COLO668 (cell line): ENCODE measurements around the gene LFNG.

Experiments
- DNase-seq: peaks from one replicate; lab custom pipeline; 2025; ENCODE audit not compliant: unreplicated experiment; lab: John Stamatoyannopoulos, UW

The LFNG gene

GRCh38 chr7:2566890-2567678, 47.5 kb downstream of the LFNG start:
- DNase-seq = no peak

- peak; percentile 24 for DNase-seq
Observed at GRCh38 chr7:2567679-2568278, 48.2 kb downstream of the LFNG start.

GRCh38 chr7:2568521-2569223, 49.1 kb downstream of the LFNG start:
- no peak for DNase-seq

GRCh38 chr7:2569421-2569820, 49.8 kb downstream of the LFNG start:
- no peak for DNase-seq

- DNase-seq = no peak
Observed at GRCh38 chr7:2570021-2570420, 50.4 kb downstream of the LFNG start.

- DNase-seq = no peak
Observed at GRCh38 chr7:2571409-2571808, 51.8 kb downstream of the LFNG start.

GRCh38 chr7:2572101-2572842, 52.7 kb downstream of the LFNG start:
- no peak for DNase-seq

- no peak for DNase-seq
Observed at GRCh38 chr7:2573761-2574160, 54.2 kb downstream of the LFNG start.

- no peak for DNase-seq
Observed at GRCh38 chr7:2575046-2575732, 55.6 kb downstream of the LFNG start.

GRCh38 chr7:2575733-2576340, 56.3 kb downstream of the LFNG start:
- no peak for DNase-seq

GRCh38 chr7:2576742-2577491, 57.3 kb downstream of the LFNG start:
- no peak for DNase-seq
